GM21737 (cell line): ENCODE results near the gene OGFOD1.

Experiments
- ATAC-seq: cut with Tn5 transposase; IDR thresholded peaks from one replicate; pipeline ENCODE4 v1.9.1; 2021; ENCODE audit warnings: mild to moderate bottlenecking, moderate library complexity; ENCODE audit not compliant: unreplicated experiment

Gene OGFOD1

GRCh38 chr16:56520251-56520577, 68.9 kb downstream of the OGFOD1 start:
- no peak for ATAC-seq

- ATAC-seq, result no peak
These were observed 73.9 kb downstream of the OGFOD1 start for GRCh38 chr16:56525236-56525635.
